Smooth muscle cell of the brain vasculature (primary cell): Measurements from ENCODE around the gene CDC14B.
"Not testable (repeated sequence)": the region's sequence is repeated elsewhere in the genome, so short reads cannot be mapped to it uniquely, and the experiment has no call there.

Experiments
- DNase-seq: peaks from one replicate; pipeline ENCODE4 v3.0.0-alpha.2; 2012; ENCODE audit warnings: low read depth, low spot score

The CDC14B gene

GRCh38 chr9:96619491-96620180 is at the start of gene CDC14B:
Gene CDC14B (minus strand): TSS chr9:96619843. CDS start chr9:96619378, 465 bp downstream.
- DNase-seq = peak; percentile 43

GRCh38 chr9:96668868-96669534 is 49.4 kb upstream of the CDC14B start:
- DNase-seq = no peak

GRCh38 chr9:96667363-96667728 is 47.7 kb upstream of the CDC14B start:
- no peak for DNase-seq

DNA sequence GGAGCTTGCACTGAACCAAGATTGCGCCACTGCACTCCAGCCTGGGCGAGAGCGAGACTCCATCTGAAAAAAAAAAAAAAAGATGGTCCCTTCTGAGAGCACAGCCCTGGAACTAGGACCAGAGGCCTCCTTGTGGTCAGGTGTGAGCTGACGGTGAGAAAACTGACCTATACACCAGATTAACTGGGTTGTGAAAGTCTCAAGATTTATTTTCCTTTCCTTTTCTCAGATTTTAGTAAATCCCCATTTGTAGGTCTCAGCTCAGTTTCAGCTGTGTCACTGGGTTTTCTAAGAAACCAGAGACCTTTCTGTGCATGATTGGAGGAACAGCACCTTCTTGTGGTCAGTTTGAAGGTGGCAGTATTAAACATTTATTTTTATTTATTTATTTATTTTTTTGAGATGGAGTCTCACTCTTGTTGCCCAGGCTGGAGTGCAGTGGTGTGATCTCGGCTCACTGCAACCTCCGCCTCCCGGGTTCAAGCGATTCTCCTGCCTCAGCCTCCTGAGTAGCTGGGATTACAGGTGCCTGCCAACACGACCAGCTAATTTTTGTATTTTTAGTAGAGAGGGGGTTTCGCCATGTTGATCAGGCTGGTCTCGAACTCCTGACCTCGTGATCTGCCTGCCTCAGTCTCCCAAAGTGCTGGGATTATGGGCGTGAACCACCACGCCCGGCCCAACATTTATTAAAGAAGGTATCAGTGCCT is 47.2 kb upstream of the CDC14B start:
- DNase-seq = peak; percentile 36

DNA sequence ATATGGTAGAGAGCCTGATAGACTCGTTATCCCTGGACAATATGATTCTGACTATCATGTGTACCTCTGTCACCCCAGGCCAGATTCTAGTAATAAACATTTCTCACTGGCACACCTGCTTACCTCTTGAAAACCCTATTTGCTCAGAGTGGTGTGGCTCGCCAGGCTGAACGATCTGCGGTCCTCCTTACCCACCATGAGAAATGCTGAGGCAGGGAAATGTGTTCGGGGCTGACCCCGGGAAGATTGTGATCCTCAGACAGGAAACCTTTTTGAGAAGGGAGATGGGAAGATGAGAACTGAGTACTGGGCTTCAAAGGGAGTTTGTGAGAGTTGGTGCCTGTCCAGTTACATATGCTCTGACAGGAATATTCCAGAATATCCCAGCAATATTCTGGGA is 46.1 kb upstream of the CDC14B start:
- no peak for DNase-seq

GRCh38 chr9:96663506-96664120 is 44.0 kb upstream of the CDC14B start:
- no peak for DNase-seq

GRCh38 chr9:96661711-96662110 is 42.1 kb upstream of the CDC14B start:
- no peak for DNase-seq

- DNase-seq = no peak
These were observed 41.1 kb upstream of the CDC14B start for GRCh38 chr9:96660692-96661248.

GRCh38 chr9:96655198-96655851 is 35.7 kb upstream of the CDC14B start, which contains the start of gene PRXL2C:
Gene PRXL2C (minus strand): TSS chr9:96655317. CDS start chr9:96655281, 36 bp downstream.
- no peak for DNase-seq

DNA sequence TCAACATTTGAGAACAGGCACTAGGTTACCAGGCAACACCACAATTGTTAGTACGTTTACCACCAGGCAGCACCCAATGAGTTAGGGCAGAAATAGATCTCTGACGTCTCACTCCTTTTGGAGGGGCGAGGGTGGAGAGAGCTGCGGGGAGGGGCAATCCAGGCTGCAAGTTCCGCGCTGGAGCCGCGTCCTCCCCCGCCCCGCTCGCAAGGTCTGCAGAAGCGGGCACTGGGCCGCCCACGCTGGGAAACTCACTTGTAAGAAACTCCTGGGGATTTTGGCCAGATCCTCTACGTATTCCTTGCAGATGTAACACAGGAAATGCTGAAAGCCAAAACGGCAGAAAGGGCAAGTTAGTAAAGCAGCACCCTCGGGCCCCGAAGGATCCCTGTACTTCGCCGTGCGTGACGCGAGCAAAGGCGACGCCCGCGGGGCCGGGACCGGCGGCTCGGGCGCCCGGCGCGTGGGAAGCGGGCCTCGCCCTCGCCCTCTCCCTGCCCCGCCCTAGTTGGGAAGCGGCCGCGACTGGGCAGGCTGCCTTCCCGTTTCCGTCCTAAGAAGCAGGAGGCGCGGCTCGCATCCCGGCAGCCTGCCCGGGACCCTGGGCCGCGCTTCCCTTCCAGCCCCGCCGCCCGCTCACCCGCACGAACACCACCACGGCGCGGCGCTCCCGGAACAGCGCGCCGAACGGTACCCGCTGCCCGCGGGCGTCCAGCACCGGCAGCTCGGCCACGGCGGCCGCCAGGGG is 35.0 kb upstream of the CDC14B start:
- peak; percentile 59 for DNase-seq

- no peak for DNase-seq
These were observed 32.0 kb upstream of the CDC14B start for GRCh38 chr9:96651626-96652025.

DNA sequence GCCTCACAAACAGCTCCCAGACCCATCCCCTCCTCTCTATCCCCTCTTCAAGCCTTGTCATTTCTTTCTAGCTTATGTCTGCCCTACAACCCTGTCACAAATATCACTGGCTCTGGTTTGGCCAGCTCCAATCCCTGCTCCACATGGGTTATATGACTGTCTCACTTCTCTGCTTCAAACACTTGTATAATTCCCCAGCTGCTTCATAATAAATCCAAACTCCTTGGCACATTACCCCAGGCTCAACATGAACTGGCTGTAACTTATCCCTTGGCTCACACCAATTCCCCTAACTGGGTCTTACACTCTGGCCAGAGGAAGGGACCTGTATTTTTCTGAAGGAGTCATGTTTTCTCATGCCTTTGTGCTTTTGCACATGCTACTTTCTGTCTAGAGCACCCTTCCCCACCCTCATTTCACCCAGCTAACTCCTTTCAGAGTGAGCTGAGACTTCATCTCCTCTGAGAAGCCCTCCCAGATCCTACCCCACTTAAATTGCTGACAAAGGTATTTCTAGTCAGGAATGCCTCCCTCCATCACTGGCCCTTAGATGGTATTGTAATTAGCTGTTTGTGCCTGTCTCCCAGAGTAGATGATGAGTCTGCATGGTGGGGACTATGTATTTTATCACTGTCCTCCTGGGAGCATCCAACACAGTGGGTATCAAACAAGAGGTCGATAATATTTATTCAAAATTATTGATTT is 30.1 kb upstream of the CDC14B start:
- no peak for DNase-seq

- no peak for DNase-seq
These were observed 26.7 kb upstream of the CDC14B start for GRCh38 chr9:96646081-96646991.

DNA sequence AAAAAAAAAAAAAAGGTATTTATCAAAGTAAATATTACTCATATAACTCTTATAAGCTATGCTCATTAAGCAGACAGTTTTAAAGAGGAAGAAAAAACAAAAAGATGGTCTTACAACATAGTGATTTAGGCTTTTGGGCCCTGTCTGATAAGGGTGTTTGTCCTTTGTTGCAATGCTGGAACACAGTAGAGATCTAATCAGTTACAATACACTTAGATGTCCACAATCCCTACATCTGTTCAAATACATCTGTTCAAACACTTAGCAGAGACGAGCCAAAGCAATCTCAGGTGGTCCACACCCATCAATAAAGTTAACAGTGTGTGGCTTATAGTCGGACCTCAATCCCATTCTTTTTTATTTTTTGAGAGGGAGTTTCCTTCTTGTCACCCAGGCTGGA is 24.5 kb upstream of the CDC14B start:
- DNase-seq = no peak

GRCh38 chr9:96641514-96641913 is 21.9 kb upstream of the CDC14B start:
- DNase-seq = no peak

DNA sequence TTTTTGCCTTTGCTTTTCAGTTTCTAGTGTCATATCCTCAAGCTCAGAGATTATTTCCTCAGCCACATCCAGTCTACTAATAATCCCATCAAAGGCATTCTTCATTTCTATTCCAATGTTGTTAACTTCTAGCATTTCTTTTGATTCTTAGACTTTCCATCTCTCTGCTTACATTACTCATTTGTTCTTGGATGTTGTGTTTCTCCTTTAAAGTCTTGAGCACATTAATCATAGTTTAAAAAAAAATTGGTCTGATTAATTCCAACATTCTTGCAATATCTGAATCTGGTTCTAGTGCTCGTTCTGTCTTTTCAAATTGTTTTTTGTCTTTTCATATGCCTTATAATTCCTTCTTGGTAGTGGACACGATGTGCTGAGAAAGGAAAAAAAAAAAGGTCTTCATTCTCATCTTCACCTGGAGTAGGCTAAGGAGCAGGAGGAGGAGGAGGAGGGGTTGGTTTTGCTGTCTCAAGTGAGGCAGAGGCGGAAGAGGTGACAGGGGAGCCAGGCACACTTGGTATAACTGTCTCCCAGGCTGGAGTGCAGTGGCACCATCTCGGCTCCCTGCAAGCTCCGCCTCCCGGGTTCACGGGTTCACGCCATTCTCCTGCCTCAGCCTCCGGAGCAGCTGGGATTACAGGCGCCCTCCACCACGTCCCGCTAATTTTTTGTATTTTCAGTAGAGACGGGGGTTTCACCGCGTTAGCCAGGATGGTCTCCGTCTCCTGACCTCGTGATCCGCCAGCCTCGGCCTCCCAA is 19.1 kb upstream of the CDC14B start:
- no peak for DNase-seq

- no peak for DNase-seq
These were observed 16.7 kb upstream of the CDC14B start for GRCh38 chr9:96636368-96636767.

GRCh38 chr9:96633579-96633978 is 13.9 kb upstream of the CDC14B start:
- DNase-seq = not testable (repeated sequence)
